Hematopoietic multipotent progenitor cell treated with erythropoietin and hydrocortisone succinate and interleukin-3 and kit ligand, for 8 days (in vitro differentiated cells): ENCODE measurements around the gene ECPAS.
"Not testable (repeated sequence)": the region's sequence is repeated elsewhere in the genome, so short reads cannot be mapped to it uniquely, and the experiment has no call there.

Experiments
- DNase-seq: peaks from one replicate; pipeline ENCODE4 v3.0.0-alpha.2; 2015

The ECPAS gene

GRCh38 chr9:111348821-111349271, 135.3 kb downstream of the ECPAS start:
- no peak for DNase-seq

- DNase-seq: not testable (repeated sequence)
These were observed 149.8 kb downstream of the ECPAS start for GRCh38 chr9:111334318-111334863.

- DNase-seq: no peak
These were observed 154.1 kb downstream of the ECPAS start, which contains the start of gene OR2K2 for GRCh38 chr9:111330124-111330523. Gene OR2K2, minus strand, starts transcription at chr9:111330224. Its CDS starts 1,791 bp downstream, at chr9:111328433.

GRCh38 chr9:111320631-111321030, 163.6 kb downstream of the ECPAS start:
- DNase-seq: no peak

GRCh38 chr9:111316796-111317195, 167.4 kb downstream of the ECPAS start:
- DNase-seq: no peak
